ENCODE data around the gene OR51G2.

The OR51G2 gene

GRCh38 chr11:4865855-4866254 lies 53.3 kb downstream of the OR51G2 start:
- Histone ChIP-seq H3K4me1 (ENCODE audit: control insufficient read depth, low read length) (no peaks in the 10 kb centered on the region), H4K20me1 (ENCODE audit: control insufficient read depth, insufficient read depth, low read depth, low read length) (no peaks in the 10 kb centered on the region), H3K4me3 (ENCODE audit: low read length) (no peak overlapping the region), H3K4me2 (ENCODE audit: low read length) (no peak overlapping the region), H3K79me2 (ENCODE audit: control insufficient read depth, low read length) (no peaks in the 10 kb centered on the region), H3K27ac (ENCODE audit: low read depth, low read length) (no peak overlapping the region), H3K27me3 (ENCODE audit: control insufficient read depth, low read length) (no peaks in the 10 kb centered on the region), H3K36me3 (ENCODE audit: control insufficient read depth, low read length) (no peaks in the 10 kb centered on the region), H3K9me3 (ENCODE audit: control insufficient read depth, insufficient read depth, low read length) (no peaks in the 10 kb centered on the region), H3F3A (ENCODE audit: control insufficient read depth, insufficient read depth) (no peaks in the 10 kb centered on the region), H3K9me2 (replicated peaks; ENCODE audit: control insufficient read depth, low read length) (no peaks in the 10 kb centered on the region)
- no peak for TF ChIP-seq EZH2phosphoT487 (IDR thresholded peaks at IDR 0.05; ENCODE audit: borderline replicate concordance, low read length)
- no peak for TF ChIP-seq CTCF (IDR thresholded peaks at IDR 0.05; ENCODE audit: low read depth, low read length, poor library complexity, severe bottlenecking)

DNA sequence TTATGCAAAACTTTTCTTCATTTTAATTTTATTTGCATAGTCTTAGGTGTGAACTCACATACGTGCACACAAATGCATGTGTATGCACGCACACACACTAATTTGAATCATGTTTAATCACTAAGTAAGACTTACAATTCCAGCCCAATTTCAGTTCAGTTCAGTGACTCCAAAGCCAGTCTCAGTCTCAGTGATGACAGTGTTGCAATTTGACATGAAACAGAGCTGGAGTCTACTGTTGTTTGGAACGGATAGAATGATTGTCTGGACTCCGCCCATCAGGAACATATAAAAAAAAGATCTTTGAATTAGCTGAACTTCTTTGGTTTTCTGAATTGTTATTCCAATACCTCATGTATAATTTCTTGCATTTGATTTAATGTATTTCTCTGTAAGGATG lies 55.3 kb downstream of the OR51G2 start:
- H3K27me3 ChIP-seq (ENCODE audit: control insufficient read depth, low read length), result no peaks in the 10 kb centered on the region
- no peak overlapping the region for H3K4me3 ChIP-seq (ENCODE audit: low read length)
- H3K79me2 ChIP-seq (ENCODE audit: control insufficient read depth, low read length), result no peaks in the 10 kb centered on the region
- no peaks in the 10 kb centered on the region for H4K20me1 ChIP-seq (ENCODE audit: control insufficient read depth, insufficient read depth, low read depth, low read length)
- no peaks in the 10 kb centered on the region for H3F3A ChIP-seq (ENCODE audit: control insufficient read depth, insufficient read depth)
- H3K9me2 ChIP-seq (replicated peaks; ENCODE audit: control insufficient read depth, low read length), result no peaks in the 10 kb centered on the region
- no peaks in the 10 kb centered on the region for H3K36me3 ChIP-seq (ENCODE audit: control insufficient read depth, low read length)
- H3K4me1 ChIP-seq (ENCODE audit: control insufficient read depth, low read length), result no peaks in the 10 kb centered on the region
- no peaks in the 10 kb centered on the region for H3K9me3 ChIP-seq (ENCODE audit: control insufficient read depth, insufficient read depth, low read length)
- H3K4me2 ChIP-seq (ENCODE audit: low read length), result no peak overlapping the region
- TF ChIP-seq EZH2phosphoT487 (IDR thresholded peaks at IDR 0.05; ENCODE audit: borderline replicate concordance, low read length) (no peak), CTCF (IDR thresholded peaks at IDR 0.05; ENCODE audit: low read depth, low read length, poor library complexity, severe bottlenecking) (no peak)
- no peak overlapping the region for H3K27ac ChIP-seq (ENCODE audit: low read depth, low read length)

Measured in DOHH2 (cell line).